LNCAP (cell line): ENCODE measurements around the gene MEIOB.

ENCODE experiments used
- TF ChIP-seq, protein P1 (sequence below): fragments of 450-650 bp; IDR thresholded peaks from 2 replicates; pipeline ENCODE4 v1.5.1; 2017; ENCODE audit warnings: mild to moderate bottlenecking

Gene MEIOB

DNA sequence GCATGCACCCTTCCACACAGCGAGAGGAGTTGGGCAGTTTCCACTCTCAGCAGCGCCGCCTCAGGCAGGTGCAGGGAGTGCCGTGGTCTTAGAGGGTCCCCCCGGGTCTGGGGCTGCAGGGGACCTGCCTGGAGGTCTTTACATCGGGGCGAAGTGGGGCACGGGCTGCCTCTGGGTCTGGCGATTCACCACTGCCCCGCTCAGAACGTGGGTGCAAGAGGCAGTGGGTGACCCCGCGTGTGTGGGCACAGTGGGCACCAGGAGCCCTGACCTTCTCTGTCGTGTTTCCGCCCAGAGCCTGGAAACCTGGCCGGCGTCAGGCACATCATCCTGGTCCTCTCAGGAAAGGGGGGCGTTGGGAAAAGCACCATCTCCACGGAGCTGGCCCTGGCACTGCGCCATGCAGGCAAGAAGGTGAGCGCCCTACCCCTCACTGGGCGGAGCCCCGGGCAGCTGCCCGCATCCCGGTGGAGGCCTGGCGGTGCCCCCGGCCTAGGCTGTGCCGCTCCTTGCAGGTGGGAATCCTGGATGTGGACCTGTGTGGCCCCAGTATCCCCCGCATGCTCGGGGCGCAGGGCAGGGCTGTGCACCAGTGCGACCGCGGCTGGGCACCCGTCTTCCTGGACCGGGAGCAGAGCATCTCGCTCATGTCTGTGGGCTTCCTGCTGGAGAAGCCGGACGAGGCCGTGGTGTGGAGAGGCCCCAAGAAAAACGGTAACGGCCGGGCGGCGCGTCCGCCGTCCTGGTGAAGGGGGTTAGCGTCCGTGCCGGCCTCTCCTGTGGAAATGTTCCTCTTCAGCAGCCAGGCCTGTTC, 85.5 kb downstream of the MEIOB start:
- TF ChIP-seq, protein P1, sequence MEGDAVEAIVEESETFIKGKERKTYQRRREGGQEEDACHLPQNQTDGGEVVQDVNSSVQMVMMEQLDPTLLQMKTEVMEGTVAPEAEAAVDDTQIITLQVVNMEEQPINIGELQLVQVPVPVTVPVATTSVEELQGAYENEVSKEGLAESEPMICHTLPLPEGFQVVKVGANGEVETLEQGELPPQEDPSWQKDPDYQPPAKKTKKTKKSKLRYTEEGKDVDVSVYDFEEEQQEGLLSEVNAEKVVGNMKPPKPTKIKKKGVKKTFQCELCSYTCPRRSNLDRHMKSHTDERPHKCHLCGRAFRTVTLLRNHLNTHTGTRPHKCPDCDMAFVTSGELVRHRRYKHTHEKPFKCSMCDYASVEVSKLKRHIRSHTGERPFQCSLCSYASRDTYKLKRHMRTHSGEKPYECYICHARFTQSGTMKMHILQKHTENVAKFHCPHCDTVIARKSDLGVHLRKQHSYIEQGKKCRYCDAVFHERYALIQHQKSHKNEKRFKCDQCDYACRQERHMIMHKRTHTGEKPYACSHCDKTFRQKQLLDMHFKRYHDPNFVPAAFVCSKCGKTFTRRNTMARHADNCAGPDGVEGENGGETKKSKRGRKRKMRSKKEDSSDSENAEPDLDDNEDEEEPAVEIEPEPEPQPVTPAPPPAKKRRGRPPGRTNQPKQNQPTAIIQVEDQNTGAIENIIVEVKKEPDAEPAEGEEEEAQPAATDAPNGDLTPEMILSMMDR, result no peak

DNA sequence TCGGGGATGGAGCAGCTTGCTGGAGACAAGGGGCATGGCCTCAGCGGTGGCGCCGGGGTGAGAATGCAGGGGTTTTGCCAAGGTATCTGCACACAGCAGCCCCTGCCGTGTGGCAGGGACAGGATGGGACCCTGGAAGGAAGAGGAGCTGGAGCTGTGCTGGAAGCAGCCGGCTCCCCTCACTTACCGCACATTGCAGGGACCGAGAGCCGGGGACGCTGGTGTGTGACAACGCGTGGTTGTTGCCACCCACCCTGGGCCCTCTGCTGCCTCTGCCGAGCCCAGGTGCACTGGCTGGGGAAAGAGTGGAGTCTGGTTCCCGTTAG, 86.2 kb downstream of the MEIOB start:
- TF ChIP-seq, protein P1, result no peak

DNA sequence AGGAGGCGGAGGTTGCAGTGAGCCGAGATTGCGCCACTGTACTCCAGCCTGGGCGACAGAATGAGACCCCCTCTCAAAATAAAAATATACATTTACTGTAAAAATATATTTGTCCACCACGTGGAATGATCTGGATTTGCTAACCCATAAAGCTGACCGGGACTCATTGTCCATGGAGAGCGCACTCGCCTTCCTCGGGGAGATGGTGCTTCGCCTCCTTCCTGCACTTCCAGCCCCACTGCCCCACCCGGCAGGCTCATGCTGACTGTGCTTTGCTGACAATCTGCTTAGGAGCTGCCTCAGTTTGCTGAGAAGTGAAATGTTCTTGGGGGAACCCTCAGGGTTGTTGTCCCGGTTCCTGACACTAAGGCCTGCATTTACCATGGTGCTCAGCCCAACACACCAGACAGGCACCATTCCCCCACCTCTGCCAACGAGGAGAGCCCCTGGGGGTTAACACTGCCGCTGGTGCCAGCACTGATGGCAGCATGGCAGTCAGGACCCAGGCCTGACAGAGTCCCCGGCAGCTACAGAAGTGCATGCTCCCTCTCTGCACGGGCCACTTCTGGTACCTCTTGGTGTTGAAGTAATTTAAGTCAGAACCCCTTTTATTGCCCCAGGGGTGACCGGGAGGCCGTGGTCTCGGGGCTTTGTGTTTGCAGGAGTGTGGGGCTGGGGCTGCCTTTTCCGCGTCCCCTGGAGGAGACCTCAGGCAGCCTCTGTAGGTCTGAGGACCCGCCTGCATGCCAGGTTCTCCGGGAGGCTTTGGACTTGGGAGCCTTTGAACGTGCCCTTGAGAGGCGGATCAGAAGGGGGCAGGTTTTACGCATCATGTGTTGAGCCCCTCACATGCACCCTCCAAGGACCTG, 86.8 kb downstream of the MEIOB start:
- TF ChIP-seq, protein P1, result no peak
